ENCODE data around the gene GRK2. TPM values are rescaled to one million over a fixed set of nuclear protein-coding genes. Genes with fewer than 3 reads are reported as not detected.

The GRK2 gene
- total and polyA plus RNA-seq, 9 of the 15 experiments (the other 6 are each of a cell fraction or from before 2014, with no cell fraction given), result 0.24 to 95.8 (median 56.5) TPM

DNA sequence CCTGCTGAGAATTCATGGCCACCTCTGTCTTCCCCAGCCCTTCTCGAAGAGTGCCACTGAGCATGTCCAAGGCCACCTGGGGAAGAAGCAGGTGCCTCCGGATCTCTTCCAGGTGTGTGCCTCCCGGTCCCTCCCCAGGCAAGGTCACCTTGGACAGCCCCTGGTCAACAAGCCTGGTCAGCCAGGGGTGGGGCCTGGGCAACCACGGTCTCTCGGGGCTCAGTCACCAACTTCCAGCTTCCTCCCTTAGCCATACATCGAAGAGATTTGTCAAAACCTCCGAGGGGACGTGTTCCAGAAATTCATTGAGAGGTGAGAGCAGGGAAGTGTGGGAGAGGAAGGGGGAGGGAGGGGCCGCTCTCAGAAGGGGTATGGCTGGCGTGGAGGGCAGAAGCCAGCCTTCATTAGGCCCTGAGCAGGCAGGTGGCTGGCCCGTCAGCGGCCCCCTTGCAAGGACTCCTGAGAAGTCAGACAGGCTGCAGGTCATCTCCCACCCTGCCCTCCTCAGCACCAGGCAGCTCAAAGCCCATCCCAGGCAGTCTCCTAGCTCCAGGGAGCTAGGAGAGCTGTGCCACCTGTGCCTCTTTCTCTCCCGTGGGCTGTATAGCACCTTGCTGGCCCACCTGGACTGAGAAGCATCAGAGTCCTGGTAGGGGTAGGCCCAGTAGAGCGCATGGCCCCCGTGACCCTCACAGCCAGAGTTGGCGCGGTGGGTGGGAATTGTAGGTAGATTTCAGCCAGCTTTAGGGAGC, 13.5 kb downstream of the GRK2 start (continued):
- TF ChIP-seq, protein P1, sequence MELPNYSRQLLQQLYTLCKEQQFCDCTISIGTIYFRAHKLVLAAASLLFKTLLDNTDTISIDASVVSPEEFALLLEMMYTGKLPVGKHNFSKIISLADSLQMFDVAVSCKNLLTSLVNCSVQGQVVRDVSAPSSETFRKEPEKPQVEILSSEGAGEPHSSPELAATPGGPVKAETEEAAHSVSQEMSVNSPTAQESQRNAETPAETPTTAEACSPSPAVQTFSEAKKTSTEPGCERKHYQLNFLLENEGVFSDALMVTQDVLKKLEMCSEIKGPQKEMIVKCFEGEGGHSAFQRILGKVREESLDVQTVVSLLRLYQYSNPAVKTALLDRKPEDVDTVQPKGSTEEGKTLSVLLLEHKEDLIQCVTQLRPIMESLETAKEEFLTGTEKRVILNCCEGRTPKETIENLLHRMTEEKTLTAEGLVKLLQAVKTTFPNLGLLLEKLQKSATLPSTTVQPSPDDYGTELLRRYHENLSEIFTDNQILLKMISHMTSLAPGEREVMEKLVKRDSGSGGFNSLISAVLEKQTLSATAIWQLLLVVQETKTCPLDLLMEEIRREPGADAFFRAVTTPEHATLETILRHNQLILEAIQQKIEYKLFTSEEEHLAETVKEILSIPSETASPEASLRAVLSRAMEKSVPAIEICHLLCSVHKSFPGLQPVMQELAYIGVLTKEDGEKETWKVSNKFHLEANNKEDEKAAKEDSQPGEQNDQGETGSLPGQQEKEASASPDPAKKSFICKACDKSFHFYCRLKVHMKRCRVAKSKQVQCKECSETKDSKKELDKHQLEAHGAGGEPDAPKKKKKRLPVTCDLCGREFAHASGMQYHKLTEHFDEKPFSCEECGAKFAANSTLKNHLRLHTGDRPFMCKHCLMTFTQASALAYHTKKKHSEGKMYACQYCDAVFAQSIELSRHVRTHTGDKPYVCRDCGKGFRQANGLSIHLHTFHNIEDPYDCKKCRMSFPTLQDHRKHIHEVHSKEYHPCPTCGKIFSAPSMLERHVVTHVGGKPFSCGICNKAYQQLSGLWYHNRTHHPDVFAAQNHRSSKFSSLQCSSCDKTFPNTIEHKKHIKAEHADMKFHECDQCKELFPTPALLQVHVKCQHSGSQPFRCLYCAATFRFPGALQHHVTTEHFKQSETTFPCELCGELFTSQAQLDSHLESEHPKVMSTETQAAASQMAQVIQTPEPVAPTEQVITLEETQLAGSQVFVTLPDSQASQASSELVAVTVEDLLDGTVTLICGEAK (IDR thresholded peaks at IDR 0.05), result no peak
- TF ChIP-seq, protein P1 (CRISPR knock-in tag; IDR thresholded peaks at IDR 0.05), result no peak
- TF ChIP-seq KAT8 (IDR thresholded peaks at IDR 0.05; ENCODE audit: low read depth) (no peak), JUN (IDR thresholded peaks at IDR 0.05; ENCODE audit: borderline replicate concordance, low read depth, low read length) (no peak), JUN (CRISPR knock-in tag; IDR thresholded peaks at IDR 0.05; ENCODE audit: borderline replicate concordance) (no peak), ATF7 (IDR thresholded peaks at IDR 0.05) (no peak), GATAD2B (IDR thresholded peaks at IDR 0.05; ENCODE audit: borderline replicate concordance) (no peak), MCM5 (IDR thresholded peaks at IDR 0.05; ENCODE audit: low read depth) (no peak), KDM1A (IDR thresholded peaks at IDR 0.05) (no peak), ASH1L (IDR thresholded peaks at IDR 0.05; ENCODE audit: borderline replicate concordance, low read depth, partially characterized antibody) (no peak), KLF1 (tag; IDR thresholded peaks at IDR 0.05) (no peak)

Data from K562 (cell line).